Panc1 (cell line): Measurements from ENCODE around the gene KIAA1217. TPM values are rescaled to one million over a fixed set of nuclear protein-coding genes. Genes with fewer than 3 reads are reported as not detected.

Experiments
- ATAC-seq: fragments of 200-7000 bp; cut with Tn5 transposase; 2 replicates; pipeline ENCODE4 v1.9.1; 2020; ENCODE audit warnings: mild to moderate bottlenecking, moderate library complexity
- BruUV-seq: library from RNA; stranded (reverse); fragments of 400-500 nt; replicated peaks from 2 replicates; lab custom pipeline; 2021; lab: Mats Ljungman, UMichigan
- CTCF ChIA-PET: fragments of 300-600 bp; sonication (Branson Sonifier 250); formaldehyde crosslinking; loops from one replicate; lab custom pipeline; 2022; ENCODE audit warnings: antibody characterized with exemption; lab: Charles Lee
- POLR2A ChIA-PET: fragments of 300-600 bp; sonication (Branson Sonifier 250); formaldehyde crosslinking; loops from one replicate; lab custom pipeline; 2022; ENCODE audit warnings: antibody characterized with exemption; lab: Charles Lee
- DNase-seq: peaks from one replicate; pipeline ENCODE4 v3.0.0-alpha.2; 2010; ENCODE audit warnings: low read depth, low spot score
- H3K27ac ChIP-seq: 2 replicates; pipeline ENCODE4 v1.5.1; 2011; ENCODE audit warnings: mild to moderate bottlenecking, low read length, inconsistent platforms
- H3K27me3 ChIP-seq: fragments of 200-500 bp; sonication (Bioruptor generic); 2 replicates; pipeline ENCODE4 v1.6.0; 2014; ENCODE audit warnings: low read length, inconsistent platforms; ENCODE audit not compliant: control insufficient read depth, insufficient read depth
- H3K36me3 ChIP-seq: fragments of 200-500 bp; sonication (Bioruptor generic); 2 replicates; pipeline ENCODE4 v1.5.1; 2014; ENCODE audit warnings: inconsistent platforms, mild to moderate bottlenecking, low read length, moderate library complexity; ENCODE audit not compliant: control insufficient read depth, insufficient read depth
- H3K4me1 ChIP-seq: 2 replicates; pipeline ENCODE4 v1.5.1; 2011; ENCODE audit warnings: inconsistent platforms, mild to moderate bottlenecking, low read length, moderate library complexity; ENCODE audit not compliant: control insufficient read depth, insufficient read depth
- H3K4me3 ChIP-seq, 2 experiments: 2 replicates each; pipeline ENCODE4 v1.5.1; 2011 to 2012; ENCODE audit warnings: low read depth in 2 of 2, low read length in 2 of 2, mild to moderate bottlenecking in 2 of 2, inconsistent platforms in 1 of 2, moderate library complexity in 1 of 2
- H3K9me3 ChIP-seq: fragments of 200-500 bp; sonication (Bioruptor generic); 2 replicates; pipeline ENCODE4 v1.5.1; 2014; ENCODE audit warnings: low read depth, mild to moderate bottlenecking, inconsistent platforms, low read length, moderate library complexity; ENCODE audit not compliant: control insufficient read depth, insufficient read depth
- POLR2AphosphoS5 ChIP-seq: IDR thresholded peaks from 2 replicates; pipeline ENCODE4 v1.6.1; 2012; ENCODE audit warnings: mild to moderate bottlenecking, low read depth, low read length, moderate library complexity
- SIN3A ChIP-seq: IDR thresholded peaks from 2 replicates; pipeline ENCODE4 v1.6.1; 2012; ENCODE audit warnings: low read depth, mild to moderate bottlenecking, low read length, moderate library complexity, borderline replicate concordance; ENCODE audit not compliant: insufficient read depth
- TCF7L2 ChIP-seq: IDR thresholded peaks from 2 replicates; pipeline ENCODE4 v1.6.1; 2011; ENCODE audit warnings: mild to moderate bottlenecking, low read depth, low read length, inconsistent platforms
- in situ Hi-C: cut with HindIII; loops from 2 replicates; pipeline ENCODE4 v1.10.0; 2016; ENCODE audit warnings: low sequenced_read_pairs, low pct_unique_long_range_greater_than_20kb
- intact Hi-C: fragments of 100-400 bp; cut with micrococcal nuclease; formaldehyde crosslinking; loops from one replicate; pipeline ENCODE4 v1.10.0; 2022; ENCODE audit not compliant: unreplicated experiment
- total RNA-seq: library from RNA; stranded (reverse); gene quantifications from one replicate; pipeline ENCODE4 v1.2.1, GENCODE V29; 2021; ENCODE audit not compliant: unreplicated experiment
- TF ChIP-seq, protein P1 (sequence below): fragments of 450-650 bp; IDR thresholded peaks from 2 replicates; pipeline ENCODE4 v1.5.1; 2017; ENCODE audit warnings: mild to moderate bottlenecking
- TF ChIP-seq, protein P2 (sequence below), 2 experiments: IDR thresholded peaks; 2 replicates each; pipeline ENCODE4 v1.6.1; 2011 to 2012; ENCODE audit warnings: low read depth in 2 of 2, control low read depth in 1 of 2, low read length in 1 of 2, mild to moderate bottlenecking in 1 of 2, moderate library complexity in 1 of 2; ENCODE audit not compliant: insufficient read depth in 1 of 2

KIAA1217 gene
- total RNA-seq, 1 experiment from 2014 or later = 11.6 TPM

DNA sequence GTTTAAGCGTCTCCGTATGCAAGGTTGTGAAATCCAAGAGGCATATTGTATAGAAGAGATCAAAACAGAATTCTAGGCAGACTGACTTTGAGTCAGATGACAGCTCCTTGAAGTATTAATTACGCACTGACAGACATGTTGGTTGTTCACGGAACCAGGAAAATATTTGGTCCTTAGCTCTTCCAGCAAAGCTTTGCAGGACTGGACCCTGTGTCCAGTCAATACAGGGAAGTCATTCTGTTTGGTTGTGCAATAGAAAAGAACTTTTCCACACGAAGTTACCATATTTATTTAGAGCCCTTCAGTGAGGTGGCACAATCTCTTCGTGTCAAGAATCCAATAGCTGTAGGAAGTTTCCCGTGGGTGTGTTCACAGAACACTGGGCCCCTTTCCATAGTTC lies 309.5 kb downstream of the KIAA1217 start:
- DNase-seq = no peak
- ChIA-PET POLR2A (no interaction called here), CTCF (no interaction called here)
- no peak for TF ChIP-seq POLR2AphosphoS5
- no peak for TF ChIP-seq SIN3A
- no peak for TF ChIP-seq TCF7L2
- TF ChIP-seq, protein P1, sequence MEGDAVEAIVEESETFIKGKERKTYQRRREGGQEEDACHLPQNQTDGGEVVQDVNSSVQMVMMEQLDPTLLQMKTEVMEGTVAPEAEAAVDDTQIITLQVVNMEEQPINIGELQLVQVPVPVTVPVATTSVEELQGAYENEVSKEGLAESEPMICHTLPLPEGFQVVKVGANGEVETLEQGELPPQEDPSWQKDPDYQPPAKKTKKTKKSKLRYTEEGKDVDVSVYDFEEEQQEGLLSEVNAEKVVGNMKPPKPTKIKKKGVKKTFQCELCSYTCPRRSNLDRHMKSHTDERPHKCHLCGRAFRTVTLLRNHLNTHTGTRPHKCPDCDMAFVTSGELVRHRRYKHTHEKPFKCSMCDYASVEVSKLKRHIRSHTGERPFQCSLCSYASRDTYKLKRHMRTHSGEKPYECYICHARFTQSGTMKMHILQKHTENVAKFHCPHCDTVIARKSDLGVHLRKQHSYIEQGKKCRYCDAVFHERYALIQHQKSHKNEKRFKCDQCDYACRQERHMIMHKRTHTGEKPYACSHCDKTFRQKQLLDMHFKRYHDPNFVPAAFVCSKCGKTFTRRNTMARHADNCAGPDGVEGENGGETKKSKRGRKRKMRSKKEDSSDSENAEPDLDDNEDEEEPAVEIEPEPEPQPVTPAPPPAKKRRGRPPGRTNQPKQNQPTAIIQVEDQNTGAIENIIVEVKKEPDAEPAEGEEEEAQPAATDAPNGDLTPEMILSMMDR = no peak
- TF ChIP-seq, protein P2, sequence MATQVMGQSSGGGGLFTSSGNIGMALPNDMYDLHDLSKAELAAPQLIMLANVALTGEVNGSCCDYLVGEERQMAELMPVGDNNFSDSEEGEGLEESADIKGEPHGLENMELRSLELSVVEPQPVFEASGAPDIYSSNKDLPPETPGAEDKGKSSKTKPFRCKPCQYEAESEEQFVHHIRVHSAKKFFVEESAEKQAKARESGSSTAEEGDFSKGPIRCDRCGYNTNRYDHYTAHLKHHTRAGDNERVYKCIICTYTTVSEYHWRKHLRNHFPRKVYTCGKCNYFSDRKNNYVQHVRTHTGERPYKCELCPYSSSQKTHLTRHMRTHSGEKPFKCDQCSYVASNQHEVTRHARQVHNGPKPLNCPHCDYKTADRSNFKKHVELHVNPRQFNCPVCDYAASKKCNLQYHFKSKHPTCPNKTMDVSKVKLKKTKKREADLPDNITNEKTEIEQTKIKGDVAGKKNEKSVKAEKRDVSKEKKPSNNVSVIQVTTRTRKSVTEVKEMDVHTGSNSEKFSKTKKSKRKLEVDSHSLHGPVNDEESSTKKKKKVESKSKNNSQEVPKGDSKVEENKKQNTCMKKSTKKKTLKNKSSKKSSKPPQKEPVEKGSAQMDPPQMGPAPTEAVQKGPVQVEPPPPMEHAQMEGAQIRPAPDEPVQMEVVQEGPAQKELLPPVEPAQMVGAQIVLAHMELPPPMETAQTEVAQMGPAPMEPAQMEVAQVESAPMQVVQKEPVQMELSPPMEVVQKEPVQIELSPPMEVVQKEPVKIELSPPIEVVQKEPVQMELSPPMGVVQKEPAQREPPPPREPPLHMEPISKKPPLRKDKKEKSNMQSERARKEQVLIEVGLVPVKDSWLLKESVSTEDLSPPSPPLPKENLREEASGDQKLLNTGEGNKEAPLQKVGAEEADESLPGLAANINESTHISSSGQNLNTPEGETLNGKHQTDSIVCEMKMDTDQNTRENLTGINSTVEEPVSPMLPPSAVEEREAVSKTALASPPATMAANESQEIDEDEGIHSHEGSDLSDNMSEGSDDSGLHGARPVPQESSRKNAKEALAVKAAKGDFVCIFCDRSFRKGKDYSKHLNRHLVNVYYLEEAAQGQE (IDR thresholded peaks at IDR 0.05; ENCODE audit: insufficient read depth in 1 of 2, low read depth in 2 of 2, low read length in 1 of 2) = no peak
- H3K36me3 ChIP-seq = no peaks in the 10 kb centered on the region
- H3K4me1 ChIP-seq = no peaks in the 10 kb centered on the region
- intact Hi-C loops = no loop called here
- no TSS peak for BruUV-seq
- in situ Hi-C loops = no loop called here
- H3K27me3 ChIP-seq = no peaks in the 10 kb centered on the region
- no peak overlapping the region for H3K27ac ChIP-seq
- no peaks in the 10 kb centered on the region for H3K9me3 ChIP-seq
- no peak overlapping the region for H3K4me3 ChIP-seq
- ATAC-seq = no peak

DNA sequence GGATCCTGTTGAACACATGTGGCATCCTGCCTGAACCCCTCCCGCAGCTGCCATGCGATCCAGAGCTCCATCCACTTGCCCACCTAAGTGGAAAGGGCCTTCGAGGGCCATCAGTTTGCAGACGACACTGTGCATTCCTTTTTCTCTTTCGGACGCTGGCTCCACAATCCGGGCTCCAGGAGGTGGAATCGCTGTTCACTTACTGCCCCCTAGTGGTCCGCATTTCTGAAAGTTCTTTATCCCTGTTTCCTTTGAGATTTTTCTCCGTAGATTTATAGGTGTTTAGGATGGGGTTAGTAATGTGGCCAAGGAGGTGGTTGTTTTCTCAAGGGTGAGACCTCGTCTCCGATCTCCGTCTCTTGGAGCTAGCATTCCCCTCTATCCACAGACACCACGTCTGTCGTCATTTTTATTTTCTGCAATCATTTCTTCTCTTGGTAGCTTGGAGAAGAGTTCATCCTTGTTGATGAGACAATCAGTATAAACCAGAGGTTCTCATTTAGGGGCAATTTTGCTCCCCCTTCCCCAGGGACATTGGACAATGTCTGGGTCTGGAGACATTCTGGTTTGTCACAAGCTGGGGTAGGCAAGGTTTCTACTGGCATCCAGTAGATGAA lies 310.2 kb downstream of the KIAA1217 start:
- DNase-seq (peak; percentile 17), ATAC-seq (peak; percentile 80)
- Histone ChIP-seq H3K9me3 (no peaks in the 10 kb centered on the region), H3K27ac (no peak overlapping the region), H3K4me1 (no peaks in the 10 kb centered on the region), H3K27me3 (no peaks in the 10 kb centered on the region), H3K36me3 (no peaks in the 10 kb centered on the region), H3K4me3 (no peak overlapping the region)
- BruUV-seq = no TSS peak
- CTCF ChIA-PET = no interaction called here
- POLR2A ChIA-PET = no interaction called here
- in situ Hi-C loops = no loop called here
- intact Hi-C loops = no loop called here
- TF ChIP-seq TCF7L2 (no peak), SIN3A (no peak), POLR2AphosphoS5 (no peak)
- TF ChIP-seq, protein P2 (IDR thresholded peaks at IDR 0.05; ENCODE audit: insufficient read depth in 1 of 2, low read depth in 2 of 2, low read length in 1 of 2) = no peak
- TF ChIP-seq, protein P1 = peak; percentile 81
